Right atrium auricular region (tissue), 2 donors: ENCODE results near the gene SPTBN1. TPM values are rescaled to one million over a fixed set of nuclear protein-coding genes. Genes with fewer than 3 reads are reported as not detected.
"Not testable (repeated sequence)": the region's sequence is repeated elsewhere in the genome, so short reads cannot be mapped to it uniquely, and the experiment has no call there.

Experiments used
- DNase-seq: peaks from one replicate; pipeline ENCODE4 v3.0.0-alpha.2; 2019; ENCODE audit warnings: low spot score
- H3K27ac ChIP-seq, 2 donors: fragments of 200-600 bp; sonication (generic); 1 replicate in 1 of 2; 2 replicates in 1 of 2; pipeline ENCODE4 v1.5.1; 2016 to 2019
- H3K27me3 ChIP-seq, 2 donors: fragments of 200-600 bp; sonication (generic); one replicate each; pipeline versions ENCODE4 v1.5.1 to v1.6.0; 2017 to 2019
- H3K36me3 ChIP-seq: fragments of 200-600 bp; sonication (generic); one replicate; pipeline ENCODE4 v1.5.1; 2016
- H3K4me1 ChIP-seq, 2 donors: fragments of 200-600 bp; sonication (generic); one replicate each; pipeline versions ENCODE4 v1.5.1 to v1.6.0; 2017 to 2019
- H3K4me3 ChIP-seq, 2 donors: fragments of 200-600 bp; sonication (generic); 1 replicate in 1 of 2; 2 replicates in 1 of 2; pipeline ENCODE4 v1.5.1; 2017 to 2019; ENCODE audit warnings: mild to moderate bottlenecking in 1 of 2, moderate library complexity in 1 of 2
- H3K9me3 ChIP-seq, 2 donors: fragments of 200-600 bp; sonication (generic); one replicate each; pipeline ENCODE4 v1.5.1; 2019
- total RNA-seq, 2 donors: library from RNA; depleted of rRNA; stranded (reverse); fragments of >200 nt; gene quantifications; one replicate each; pipeline ENCODE4 v1.1.0, GENCODE V29; 2016
- TF ChIP-seq, protein P1 (sequence below), 2 donors: fragments of 200-600 bp; sonication (generic); IDR thresholded peaks; one replicate each; pipeline ENCODE4 v1.5.1; 2019; ENCODE audit warnings: antibody characterized with exemption in 2 of 2

The SPTBN1 gene
- total RNA-seq, 2 donors from 2014 or later, result 265 to 382 TPM

DNA sequence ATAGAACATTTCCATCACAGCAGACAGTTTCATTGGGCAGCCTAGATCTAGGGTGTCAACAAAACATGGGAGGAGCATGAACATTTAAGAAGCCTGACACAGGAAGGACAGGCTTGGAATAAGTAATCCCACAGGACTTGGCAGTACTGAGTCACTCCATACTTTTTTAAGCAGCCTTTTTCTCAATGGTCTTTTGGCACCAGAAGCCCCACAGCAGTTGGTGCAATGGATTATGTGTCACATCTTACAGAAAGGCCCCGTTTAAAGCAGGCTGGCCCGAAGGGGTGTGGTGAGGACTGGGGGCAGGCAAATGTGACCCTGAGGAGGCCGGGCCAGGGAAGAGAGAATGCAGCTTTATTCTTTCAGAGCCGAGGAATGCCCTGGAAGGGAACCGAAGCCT is 26.6 kb downstream of the SPTBN1 start:
- H3K4me3 ChIP-seq, result no peak overlapping the region
- H3K27me3 ChIP-seq, result no peaks in the 10 kb centered on the region
- H3K9me3 ChIP-seq, result peaks cover 0 to 7% of the 10 kb centered on the region in 2 donors
- peak overlapping the region; percentile 51 to 54 for H3K27ac ChIP-seq
- DNase-seq, result peak; percentile 86
- TF ChIP-seq, protein P1, sequence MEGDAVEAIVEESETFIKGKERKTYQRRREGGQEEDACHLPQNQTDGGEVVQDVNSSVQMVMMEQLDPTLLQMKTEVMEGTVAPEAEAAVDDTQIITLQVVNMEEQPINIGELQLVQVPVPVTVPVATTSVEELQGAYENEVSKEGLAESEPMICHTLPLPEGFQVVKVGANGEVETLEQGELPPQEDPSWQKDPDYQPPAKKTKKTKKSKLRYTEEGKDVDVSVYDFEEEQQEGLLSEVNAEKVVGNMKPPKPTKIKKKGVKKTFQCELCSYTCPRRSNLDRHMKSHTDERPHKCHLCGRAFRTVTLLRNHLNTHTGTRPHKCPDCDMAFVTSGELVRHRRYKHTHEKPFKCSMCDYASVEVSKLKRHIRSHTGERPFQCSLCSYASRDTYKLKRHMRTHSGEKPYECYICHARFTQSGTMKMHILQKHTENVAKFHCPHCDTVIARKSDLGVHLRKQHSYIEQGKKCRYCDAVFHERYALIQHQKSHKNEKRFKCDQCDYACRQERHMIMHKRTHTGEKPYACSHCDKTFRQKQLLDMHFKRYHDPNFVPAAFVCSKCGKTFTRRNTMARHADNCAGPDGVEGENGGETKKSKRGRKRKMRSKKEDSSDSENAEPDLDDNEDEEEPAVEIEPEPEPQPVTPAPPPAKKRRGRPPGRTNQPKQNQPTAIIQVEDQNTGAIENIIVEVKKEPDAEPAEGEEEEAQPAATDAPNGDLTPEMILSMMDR (IDR thresholded peaks at IDR 0.05), result no peak
- no peaks in the 10 kb centered on the region for H3K36me3 ChIP-seq
- H3K4me1 ChIP-seq, result peaks cover 0 to 70% of the 10 kb centered on the region in 2 donors

DNA sequence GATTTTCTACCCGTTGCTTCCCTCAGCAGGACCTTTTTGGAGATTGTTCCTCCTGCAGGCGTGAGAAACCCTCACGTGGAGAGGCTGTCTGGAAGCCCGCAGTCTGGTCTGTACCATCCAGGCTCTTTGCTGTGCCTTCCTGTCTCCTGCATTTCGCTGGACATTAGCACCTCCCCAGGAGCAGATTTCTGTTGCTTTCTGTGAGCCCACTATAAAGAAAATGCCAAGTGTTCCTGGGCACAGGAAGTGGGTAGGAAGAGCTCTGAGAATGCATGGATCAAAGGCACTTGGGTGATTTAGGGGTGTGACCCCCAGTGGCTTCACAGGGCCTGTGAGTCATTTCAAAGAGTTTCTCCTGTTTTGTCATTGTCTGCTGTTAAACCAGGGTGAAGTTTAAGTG is 27.3 kb downstream of the SPTBN1 start:
- no peak for DNase-seq
- TF ChIP-seq, protein P1 (IDR thresholded peaks at IDR 0.05), result no peak
- no peaks in the 10 kb centered on the region for H3K27me3 ChIP-seq
- peak overlapping the region; percentile 51 to 54 for H3K27ac ChIP-seq
- H3K4me1 ChIP-seq, result peaks cover 0 to 69% of the 10 kb centered on the region in 2 donors
- H3K4me3 ChIP-seq, result no peak overlapping the region
- peaks cover 0 to 7% of the 10 kb centered on the region in 2 donors for H3K9me3 ChIP-seq
- H3K36me3 ChIP-seq, result no peaks in the 10 kb centered on the region

DNA sequence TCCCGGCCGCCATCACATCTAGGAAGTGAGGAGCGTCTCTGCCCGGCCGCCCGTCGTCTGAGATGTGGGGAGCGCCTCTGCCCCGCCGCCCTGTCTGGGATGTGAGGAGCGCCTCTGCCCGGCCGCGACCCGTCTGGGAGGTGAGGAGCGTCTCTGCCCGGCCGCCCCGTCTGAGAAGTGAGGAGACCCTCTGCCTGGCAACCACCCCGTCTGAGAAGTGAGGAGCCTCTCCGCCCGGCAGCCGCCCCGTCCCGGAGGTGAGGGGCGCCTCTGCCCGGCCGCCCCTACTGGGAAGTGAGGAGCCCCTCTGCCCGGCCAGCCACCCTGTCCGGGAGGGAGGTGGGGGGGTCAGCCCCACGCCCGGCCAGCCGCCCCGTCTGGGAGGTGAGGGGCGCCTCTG is 29.6 kb downstream of the SPTBN1 start:
- H3K4me1 ChIP-seq, result peaks cover 0 to 76% of the 10 kb centered on the region in 2 donors
- H3K4me3 ChIP-seq, H3K36me3 ChIP-seq, DNase-seq, H3K9me3 ChIP-seq, H3K27ac ChIP-seq, H3K27me3 ChIP-seq: not testable (repeated sequence)

DNA sequence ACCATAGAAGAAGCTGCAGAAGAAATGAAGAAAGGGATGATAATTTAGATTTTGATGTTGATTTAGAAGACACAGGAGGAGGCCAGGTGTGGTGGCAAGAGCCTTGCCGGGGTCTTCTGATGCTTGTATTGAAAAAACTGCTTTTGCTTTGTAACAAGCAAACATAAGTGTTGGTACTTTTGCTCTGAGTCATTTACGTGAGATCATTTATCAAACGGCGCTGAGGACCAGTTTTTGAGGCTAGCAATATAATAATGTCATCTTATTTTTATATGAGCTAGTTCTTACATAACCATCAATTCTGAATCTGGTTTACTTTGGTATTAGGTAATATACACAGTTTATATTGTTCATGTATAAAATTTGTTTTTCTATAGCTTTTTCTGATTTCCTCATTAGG is 30.6 kb downstream of the SPTBN1 start:
- DNase-seq, result no peak
- Histone ChIP-seq H3K4me1 (peaks cover 0 to 76% of the 10 kb centered on the region in 2 donors), H3K9me3 (no peaks in the 10 kb centered on the region), H3K27me3 (no peaks in the 10 kb centered on the region), H3K4me3 (no peak overlapping the region), H3K27ac (peak overlapping the region in 1 of 2 donors; percentile 51), H3K36me3 (no peaks in the 10 kb centered on the region)
- TF ChIP-seq, protein P1 (IDR thresholded peaks at IDR 0.05), result no peak

DNA sequence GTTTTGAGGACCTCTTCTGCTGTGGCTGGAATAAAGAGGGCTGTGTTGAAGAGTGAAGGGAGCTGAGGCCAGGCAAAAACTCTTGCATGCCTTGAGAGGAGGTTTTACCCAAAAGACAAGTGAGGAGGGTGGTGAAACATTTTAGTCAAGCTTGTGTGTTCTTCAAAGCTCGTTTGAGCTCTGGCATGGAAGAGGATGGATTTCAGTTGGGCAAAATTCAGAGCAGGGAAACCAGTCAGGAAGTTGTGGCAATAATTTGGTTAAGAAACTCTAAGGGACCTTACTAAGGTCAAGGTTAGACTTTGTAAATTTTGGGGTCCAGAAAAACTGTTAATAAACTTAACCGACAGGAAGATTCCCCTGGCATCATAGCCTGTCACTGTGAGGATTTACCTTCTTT is 34.7 kb downstream of the SPTBN1 start:
- H3K27me3 ChIP-seq, result no peaks in the 10 kb centered on the region
- no peak for DNase-seq
- H3K4me3 ChIP-seq, result no peak overlapping the region
- H3K9me3 ChIP-seq, result no peaks in the 10 kb centered on the region
- H3K4me1 ChIP-seq, result peaks cover 0 to 72% of the 10 kb centered on the region in 2 donors
- H3K36me3 ChIP-seq, result no peaks in the 10 kb centered on the region
- peak overlapping the region; percentile 1 to 29 for H3K27ac ChIP-seq
- TF ChIP-seq, protein P1 (IDR thresholded peaks at IDR 0.05), result no peak

DNA sequence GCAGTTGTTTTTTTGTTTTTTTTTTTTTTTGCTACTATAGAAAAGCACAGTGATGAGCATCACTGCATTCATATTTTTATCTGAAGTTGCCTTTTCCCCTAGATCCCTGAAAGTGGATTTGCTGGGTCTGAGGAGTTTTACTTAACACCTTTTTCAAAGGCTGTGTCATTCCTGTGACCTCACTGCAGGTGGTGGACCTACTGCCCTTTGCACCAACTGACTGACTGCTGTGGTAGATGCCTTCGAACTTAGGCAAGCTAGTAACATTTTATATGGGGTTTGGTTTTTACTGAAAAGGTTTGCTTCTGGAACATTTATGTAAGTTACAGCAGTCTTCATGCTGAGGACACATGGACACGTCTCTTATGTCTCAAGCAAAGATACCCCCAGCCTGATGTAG is 36.2 kb downstream of the SPTBN1 start:
- peaks cover 0 to 73% of the 10 kb centered on the region in 2 donors for H3K4me1 ChIP-seq
- TF ChIP-seq, protein P1 (IDR thresholded peaks at IDR 0.05), result no peak
- no peaks in the 10 kb centered on the region for H3K36me3 ChIP-seq
- no peaks in the 10 kb centered on the region for H3K27me3 ChIP-seq
- H3K9me3 ChIP-seq, result no peaks in the 10 kb centered on the region
- H3K27ac ChIP-seq, result no peak overlapping the region
- no peak for DNase-seq
- no peak overlapping the region for H3K4me3 ChIP-seq
